Neural progenitor cell (in vitro differentiated cells): ENCODE data around the gene ALPK1. TPM values are rescaled to one million over a fixed set of nuclear protein-coding genes. Genes with fewer than 3 reads are reported as not detected.

Experiments used
- DNase-seq: peaks from one replicate; pipeline ENCODE4 v3.0.0-alpha.2; 2016; ENCODE audit warnings: low spot score
- H2AFZ ChIP-seq: fragments of 200-600 bp; sonication (generic); replicated peaks from 2 replicates; pipeline ENCODE4 v1.6.1; 2016; ENCODE audit warnings: antibody characterized with exemption
- H3F3A ChIP-seq: fragments of 200-600 bp; sonication (generic); 2 replicates; pipeline ENCODE4 v1.6.1; 2016; ENCODE audit warnings: antibody characterized with exemption, low read depth
- H3K27ac ChIP-seq: fragments of 200-600 bp; sonication (generic); 2 replicates; pipeline ENCODE4 v1.5.1; 2016; ENCODE audit warnings: mild to moderate bottlenecking
- H3K27me3 ChIP-seq: fragments of 200-600 bp; sonication (generic); 2 replicates; pipeline ENCODE4 v1.6.1; 2016; ENCODE audit warnings: mild to moderate bottlenecking, moderate library complexity
- H3K36me3 ChIP-seq: fragments of 200-600 bp; sonication (generic); 2 replicates; pipeline ENCODE4 v1.5.1; 2016
- H3K4me1 ChIP-seq: fragments of 200-600 bp; sonication (generic); 2 replicates; pipeline ENCODE4 v1.6.1; 2016; ENCODE audit warnings: mixed run types
- H3K4me2 ChIP-seq: fragments of 200-600 bp; sonication (generic); 2 replicates; pipeline ENCODE4 v1.6.1; 2016
- H3K4me3 ChIP-seq: fragments of 200-600 bp; sonication (generic); 2 replicates; pipeline ENCODE4 v1.5.1; 2016
- H3K79me2 ChIP-seq: fragments of 200-600 bp; sonication (generic); 2 replicates; pipeline ENCODE4 v1.6.1; 2016; ENCODE audit warnings: low read depth
- H3K9ac ChIP-seq: fragments of 200-600 bp; sonication (generic); 2 replicates; pipeline ENCODE4 v1.6.1; 2016
- H3K9me3 ChIP-seq: fragments of 200-600 bp; sonication (generic); 2 replicates; pipeline ENCODE4 v1.5.1; 2016; ENCODE audit warnings: low read depth
- H4K20me1 ChIP-seq: fragments of 200-600 bp; sonication (generic); 2 replicates; pipeline ENCODE4 v1.6.1; 2016; ENCODE audit warnings: low read depth
- H3K27ac Mint-ChIP-seq: 3 replicates; pipeline ENCODE4 v1.8.0; 2021; ENCODE audit warnings: mixed read lengths
- H3K27me3 Mint-ChIP-seq: 2 replicates; pipeline ENCODE4 v1.8.0; 2022; ENCODE audit warnings: low read depth, mild to moderate bottlenecking, inconsistent platforms, moderate library complexity, mixed read lengths; ENCODE audit not compliant: insufficient read depth
- H3K36me3 Mint-ChIP-seq: 3 replicates; pipeline ENCODE4 v1.8.0; 2021; ENCODE audit warnings: mixed read lengths
- H3K4me1 Mint-ChIP-seq: 3 replicates; pipeline ENCODE4 v1.8.0; 2021; ENCODE audit warnings: mixed read lengths
- H3K4me3 Mint-ChIP-seq: 3 replicates; pipeline ENCODE4 v1.8.0; 2021; ENCODE audit warnings: mild to moderate bottlenecking, moderate library complexity, mixed read lengths
- H3K9me3 Mint-ChIP-seq: 3 replicates; pipeline ENCODE4 v1.8.0; 2020; ENCODE audit warnings: mixed read lengths
- EZH2 ChIP-seq: fragments of 200-600 bp; sonication (generic); IDR thresholded peaks from 2 replicates; pipeline ENCODE4 v1.6.1; 2017; ENCODE audit warnings: antibody characterized with exemption, mild to moderate bottlenecking, moderate library complexity
- EZH2phosphoT487 ChIP-seq: fragments of 200-600 bp; sonication (generic); IDR thresholded peaks from 2 replicates; pipeline ENCODE4 v1.6.1; 2017; ENCODE audit warnings: antibody characterized with exemption
- total RNA-seq: library from RNA; depleted of rRNA; stranded (reverse); fragments of >200 nt; gene quantifications from 2 replicates; pipeline ENCODE4 v1.2.3, GENCODE V29; 2015; ENCODE audit warnings: low replicate concordance
- TF ChIP-seq, protein P1 (sequence below): fragments of 200-600 bp; sonication (generic); IDR thresholded peaks from 2 replicates; pipeline ENCODE4 v1.5.1; 2017; ENCODE audit warnings: antibody characterized with exemption, mild to moderate bottlenecking

ALPK1 gene
- total RNA-seq, 1 donor from 2014 or later: 0.41 TPM

DNA sequence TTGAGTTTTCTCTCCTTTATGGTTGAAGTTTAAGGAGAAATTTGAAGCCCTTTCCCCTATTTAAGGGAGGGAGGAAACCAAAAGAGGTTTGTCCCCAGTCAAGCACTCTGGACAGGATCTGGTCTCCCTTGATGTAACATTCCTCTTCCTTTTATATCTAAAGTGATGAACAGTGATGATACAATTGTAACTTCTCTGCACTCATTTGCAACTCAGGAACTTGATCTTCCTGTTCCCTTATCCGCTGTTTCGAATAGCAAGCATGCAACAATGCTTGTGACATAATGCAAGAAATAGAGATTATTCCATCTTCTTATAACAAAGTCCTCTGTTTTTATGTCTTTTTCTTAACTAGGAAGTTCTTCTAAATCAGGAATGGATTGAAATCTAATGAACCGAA lies 18.3 kb downstream of the ALPK1 start:
- Histone ChIP-seq H3K4me1 (no peaks in the 10 kb centered on the region), H2AFZ (no peak overlapping the region), H3K4me3 (no peak overlapping the region), H3K79me2 (no peaks in the 10 kb centered on the region), H3K9ac (no peak overlapping the region), H3K4me2 (no peak overlapping the region), H3F3A (peaks cover 5% of the 10 kb centered on the region), H3K27me3 (peaks cover 16% of the 10 kb centered on the region), H3K27ac (no peak overlapping the region), H4K20me1 (no peaks in the 10 kb centered on the region), H3K9me3 (no peaks in the 10 kb centered on the region), H3K36me3 (no peaks in the 10 kb centered on the region)
- H3K4me3 Mint-ChIP-seq: no peak overlapping the region
- TF ChIP-seq EZH2 (no peak), EZH2phosphoT487 (no peak)
- TF ChIP-seq, protein P1, sequence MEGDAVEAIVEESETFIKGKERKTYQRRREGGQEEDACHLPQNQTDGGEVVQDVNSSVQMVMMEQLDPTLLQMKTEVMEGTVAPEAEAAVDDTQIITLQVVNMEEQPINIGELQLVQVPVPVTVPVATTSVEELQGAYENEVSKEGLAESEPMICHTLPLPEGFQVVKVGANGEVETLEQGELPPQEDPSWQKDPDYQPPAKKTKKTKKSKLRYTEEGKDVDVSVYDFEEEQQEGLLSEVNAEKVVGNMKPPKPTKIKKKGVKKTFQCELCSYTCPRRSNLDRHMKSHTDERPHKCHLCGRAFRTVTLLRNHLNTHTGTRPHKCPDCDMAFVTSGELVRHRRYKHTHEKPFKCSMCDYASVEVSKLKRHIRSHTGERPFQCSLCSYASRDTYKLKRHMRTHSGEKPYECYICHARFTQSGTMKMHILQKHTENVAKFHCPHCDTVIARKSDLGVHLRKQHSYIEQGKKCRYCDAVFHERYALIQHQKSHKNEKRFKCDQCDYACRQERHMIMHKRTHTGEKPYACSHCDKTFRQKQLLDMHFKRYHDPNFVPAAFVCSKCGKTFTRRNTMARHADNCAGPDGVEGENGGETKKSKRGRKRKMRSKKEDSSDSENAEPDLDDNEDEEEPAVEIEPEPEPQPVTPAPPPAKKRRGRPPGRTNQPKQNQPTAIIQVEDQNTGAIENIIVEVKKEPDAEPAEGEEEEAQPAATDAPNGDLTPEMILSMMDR: no peak
- no peak overlapping the region for H3K27ac Mint-ChIP-seq
- H3K27me3 Mint-ChIP-seq: peaks cover 2% of the 10 kb centered on the region
- no peak for DNase-seq
- H3K36me3 Mint-ChIP-seq: no peaks in the 10 kb centered on the region
- no peaks in the 10 kb centered on the region for H3K9me3 Mint-ChIP-seq
- peaks cover 2% of the 10 kb centered on the region for H3K4me1 Mint-ChIP-seq

DNA sequence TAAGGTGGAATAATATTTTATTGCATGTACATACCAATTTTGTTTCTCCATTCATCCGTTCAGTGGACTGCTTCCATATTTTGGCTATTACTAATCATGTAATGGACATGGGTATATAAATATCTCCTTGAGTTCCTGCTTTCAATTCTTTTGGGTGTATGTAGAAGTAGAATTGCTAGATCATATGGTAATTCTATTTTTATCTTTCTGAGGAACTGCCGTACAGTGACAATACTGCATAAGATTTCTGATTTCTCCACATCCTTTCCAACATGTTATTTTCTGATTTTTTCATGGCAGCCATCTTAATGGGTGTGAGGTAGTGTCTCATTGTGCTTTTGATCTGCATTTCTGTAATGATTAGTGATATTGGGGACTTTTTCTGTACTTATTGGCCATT lies 19.2 kb downstream of the ALPK1 start:
- Histone ChIP-seq H3K36me3 (no peaks in the 10 kb centered on the region), H3K79me2 (no peaks in the 10 kb centered on the region), H3K9me3 (no peaks in the 10 kb centered on the region), H3K9ac (no peak overlapping the region), H2AFZ (no peak overlapping the region), H3K27ac (no peak overlapping the region), H3K4me3 (no peak overlapping the region), H3F3A (peaks cover 5% of the 10 kb centered on the region), H3K4me1 (no peaks in the 10 kb centered on the region), H3K4me2 (no peak overlapping the region), H4K20me1 (no peaks in the 10 kb centered on the region), H3K27me3 (peaks cover 16% of the 10 kb centered on the region)
- Mint-ChIP-seq H3K27me3 (peaks cover 3% of the 10 kb centered on the region), H3K4me3 (no peak overlapping the region), H3K27ac (no peak overlapping the region), H3K4me1 (peaks cover 2% of the 10 kb centered on the region), H3K36me3 (no peaks in the 10 kb centered on the region), H3K9me3 (no peaks in the 10 kb centered on the region)
- no peak for DNase-seq
- TF ChIP-seq EZH2 (no peak), EZH2phosphoT487 (no peak)
- TF ChIP-seq, protein P1: no peak

DNA sequence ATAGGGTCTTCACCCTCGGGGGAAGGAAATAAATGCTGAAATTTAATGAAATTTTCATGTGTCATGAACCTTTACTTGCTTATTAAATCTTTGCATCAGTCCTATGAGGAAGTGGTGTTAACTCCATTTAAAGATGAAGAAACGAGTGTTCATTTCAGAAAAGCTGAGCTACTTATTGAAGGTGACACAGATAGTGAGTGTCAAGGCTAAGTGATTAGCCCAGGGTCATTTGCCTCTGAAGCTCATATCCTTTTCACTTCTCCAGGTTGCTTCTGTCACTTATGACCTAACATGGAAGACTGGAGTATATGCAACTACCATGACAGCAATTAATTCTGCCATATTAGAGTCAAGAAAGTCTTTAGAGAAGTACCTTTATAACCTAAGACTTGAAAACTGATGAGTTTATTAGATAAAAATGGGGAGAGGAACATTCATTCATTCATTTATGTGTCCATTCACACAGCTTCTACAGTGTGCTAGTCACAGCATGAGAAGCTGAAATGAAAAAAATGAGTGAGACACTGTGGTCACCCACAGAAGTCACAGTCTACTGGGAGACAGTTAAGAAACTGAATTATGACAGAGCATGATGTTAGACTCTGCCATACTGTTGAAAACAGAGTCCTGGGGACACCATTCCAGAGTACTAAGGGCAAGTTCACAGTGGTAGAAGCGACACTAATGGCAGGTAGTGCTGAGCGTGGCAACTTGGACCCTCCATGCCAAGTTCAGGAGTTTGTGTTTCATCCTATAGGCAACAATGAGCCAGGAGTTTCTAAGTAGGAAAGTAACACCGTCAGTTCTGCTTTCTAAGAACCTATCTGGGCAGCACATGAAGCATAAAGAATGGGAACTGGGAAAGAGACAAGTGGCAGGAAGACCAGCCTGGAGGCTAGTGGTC lies 21.3 kb downstream of the ALPK1 start:
- no peaks in the 10 kb centered on the region for H3K9me3 Mint-ChIP-seq

More for the DNA sequence above, 21.3 kb downstream of the ALPK1 start:
- H3K9ac ChIP-seq: no peak overlapping the region
- H3K9me3 ChIP-seq: no peaks in the 10 kb centered on the region
- H3K27me3 ChIP-seq: peaks cover 28% of the 10 kb centered on the region
- H3K79me2 ChIP-seq: no peaks in the 10 kb centered on the region
- Mint-ChIP-seq H3K36me3 (no peaks in the 10 kb centered on the region), H3K27me3 (peaks cover 2% of the 10 kb centered on the region), H3K4me1 (no peaks in the 10 kb centered on the region), H3K27ac (no peak overlapping the region), H3K4me3 (no peak overlapping the region)
- no peaks in the 10 kb centered on the region for H3F3A ChIP-seq
- no peak overlapping the region for H3K4me3 ChIP-seq
- no peak overlapping the region for H3K4me2 ChIP-seq
- no peaks in the 10 kb centered on the region for H3K4me1 ChIP-seq
- H3K27ac ChIP-seq: no peak overlapping the region
- no peak for DNase-seq
- no peak for TF ChIP-seq EZH2phosphoT487
- TF ChIP-seq EZH2: no peak
- no peaks in the 10 kb centered on the region for H4K20me1 ChIP-seq
- no peaks in the 10 kb centered on the region for H3K36me3 ChIP-seq
- no peak overlapping the region for H2AFZ ChIP-seq
